GM18511 (cell line): ENCODE measurements around the gene SLC44A5.
"Not testable (repeated sequence)": the region's sequence is repeated elsewhere in the genome, so short reads cannot be mapped to it uniquely, and the experiment has no call there.

Source experiments
- ATAC-seq: cut with Tn5 transposase; IDR thresholded peaks from one replicate; pipeline ENCODE4 v1.9.1; 2021; ENCODE audit warnings: mild to moderate bottlenecking, moderate library complexity; ENCODE audit not compliant: unreplicated experiment

The SLC44A5 gene

DNA sequence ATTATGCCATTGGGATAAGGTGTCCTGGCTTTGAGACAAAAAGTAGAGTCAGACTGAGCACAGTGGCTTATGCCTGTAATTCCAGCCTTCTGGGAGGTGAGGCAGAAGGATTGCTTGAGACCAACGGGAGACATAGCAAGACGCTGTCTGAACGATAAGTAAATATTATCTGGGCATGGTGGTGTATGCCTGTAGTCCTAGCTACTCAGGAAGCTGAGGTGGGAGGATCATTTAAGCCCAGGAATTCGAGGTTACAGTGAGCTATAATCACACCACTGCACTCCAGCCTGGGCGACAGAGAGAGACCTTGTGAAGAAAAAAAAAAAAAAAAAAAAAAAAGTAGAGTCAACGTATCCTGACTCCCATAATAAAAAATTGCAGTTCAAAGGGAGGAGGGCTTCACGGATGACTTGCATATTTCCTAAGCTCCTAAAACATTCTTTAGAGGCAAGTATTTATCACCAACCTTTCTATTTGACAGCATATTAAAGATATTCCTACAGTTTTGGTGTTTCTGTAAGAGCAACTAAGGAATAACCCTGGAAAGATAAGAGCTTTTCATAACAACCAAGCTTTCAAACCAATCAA lies 141.2 kb downstream of the SLC44A5 start:
- ATAC-seq = no peak

- ATAC-seq = no peak
These were observed 149.0 kb downstream of the SLC44A5 start for GRCh38 chr1:75461808-75462325.

- ATAC-seq = no peak
These were observed 160.9 kb downstream of the SLC44A5 start for GRCh38 chr1:75449998-75450397.

GRCh38 chr1:75444220-75444619 lies 166.7 kb downstream of the SLC44A5 start:
- ATAC-seq = no peak

DNA sequence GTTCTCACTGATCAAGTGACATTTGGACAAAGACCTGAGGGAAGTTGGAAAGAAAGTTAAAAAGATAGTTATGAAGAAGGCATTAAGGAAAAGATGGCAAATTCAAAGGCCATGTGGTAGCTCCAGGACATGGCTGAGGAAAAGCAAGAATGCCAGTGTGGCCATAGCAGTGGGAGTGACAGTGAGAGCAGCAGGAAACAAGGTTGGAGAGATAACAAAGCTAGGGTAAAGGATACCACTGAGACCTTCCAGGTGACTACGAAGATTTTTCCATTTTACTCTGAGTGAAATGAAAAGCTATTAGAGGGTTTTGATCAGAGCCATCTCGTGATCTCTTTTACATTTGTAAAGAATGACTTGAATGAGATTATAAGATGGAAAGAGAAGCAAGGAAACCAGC lies 170.6 kb downstream of the SLC44A5 start:
- ATAC-seq = no peak

- ATAC-seq = no peak
These were observed 172.6 kb downstream of the SLC44A5 start for GRCh38 chr1:75438355-75438754.

GRCh38 chr1:75431843-75432242 lies 179.1 kb downstream of the SLC44A5 start:
- no peak for ATAC-seq

- no peak for ATAC-seq
These were observed 180.4 kb downstream of the SLC44A5 start for GRCh38 chr1:75430526-75430925.

- no peak for ATAC-seq
These were observed 184.2 kb downstream of the SLC44A5 start for GRCh38 chr1:75426688-75427087.

GRCh38 chr1:75425001-75425650 lies 185.8 kb downstream of the SLC44A5 start:
- ATAC-seq = no peak

DNA sequence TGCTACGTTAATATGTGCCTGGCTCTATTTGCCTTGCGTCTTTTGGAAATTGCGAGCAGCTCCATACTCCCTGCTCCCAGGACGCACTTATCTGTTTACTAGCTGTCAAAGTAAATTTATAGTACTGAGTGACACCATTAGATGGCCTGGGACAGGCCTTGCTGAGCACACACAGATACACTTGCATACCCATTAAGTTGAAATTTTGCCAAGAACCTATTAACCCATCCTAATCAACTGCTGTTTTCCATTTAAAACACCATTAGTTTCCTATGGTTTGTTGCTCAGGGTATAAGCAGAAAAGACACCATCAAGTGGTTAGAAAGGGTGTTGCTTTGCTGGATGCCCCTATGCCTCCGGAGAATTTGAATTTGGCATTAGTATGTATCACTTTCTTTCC lies 187.3 kb downstream of the SLC44A5 start:
- no peak for ATAC-seq

DNA sequence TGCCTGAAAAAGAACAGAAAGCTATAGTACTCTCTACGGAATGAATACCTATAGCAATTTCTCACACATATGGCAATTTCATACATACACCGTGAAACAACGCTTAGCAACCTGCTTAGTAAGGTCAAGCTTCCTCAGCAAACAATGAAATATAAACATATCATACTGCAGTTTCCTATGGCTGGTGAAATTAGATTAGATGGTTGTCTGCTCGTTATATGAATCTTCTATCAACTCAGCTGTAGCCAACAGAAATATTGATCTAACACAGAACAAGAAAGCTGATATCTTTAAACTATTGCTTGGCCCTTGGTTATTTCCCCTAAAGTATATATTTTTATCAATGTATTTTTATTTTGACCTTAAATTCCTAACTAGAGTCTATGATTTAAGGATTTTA lies 187.8 kb downstream of the SLC44A5 start:
- ATAC-seq = no peak

- no peak for ATAC-seq
These were observed 189.5 kb downstream of the SLC44A5 start for GRCh38 chr1:75421371-75421770.

- ATAC-seq = no peak
These were observed 195.7 kb downstream of the SLC44A5 start for GRCh38 chr1:75415187-75415586.

DNA sequence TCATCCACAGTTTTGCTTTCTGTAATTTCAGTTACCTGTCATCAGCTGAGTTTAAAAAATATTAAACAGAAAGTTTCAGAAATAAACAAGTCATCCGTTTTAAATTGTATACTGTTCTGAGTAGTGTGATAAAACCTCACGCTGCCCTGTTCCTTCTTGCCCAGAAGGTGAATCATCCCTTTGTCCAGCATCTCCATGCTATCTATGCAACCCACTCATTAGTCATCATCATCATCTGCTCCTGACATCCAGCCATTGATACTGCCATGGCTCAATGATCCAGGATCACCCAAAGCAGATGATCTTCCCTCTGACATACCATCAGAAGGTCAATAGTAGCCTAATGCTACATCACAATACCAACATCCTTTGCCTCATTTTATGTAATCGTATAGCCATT lies 198.3 kb downstream of the SLC44A5 start:
- no peak for ATAC-seq

GRCh38 chr1:75404681-75405080 lies 206.2 kb downstream of the SLC44A5 start:
- ATAC-seq = not testable (repeated sequence)

DNA sequence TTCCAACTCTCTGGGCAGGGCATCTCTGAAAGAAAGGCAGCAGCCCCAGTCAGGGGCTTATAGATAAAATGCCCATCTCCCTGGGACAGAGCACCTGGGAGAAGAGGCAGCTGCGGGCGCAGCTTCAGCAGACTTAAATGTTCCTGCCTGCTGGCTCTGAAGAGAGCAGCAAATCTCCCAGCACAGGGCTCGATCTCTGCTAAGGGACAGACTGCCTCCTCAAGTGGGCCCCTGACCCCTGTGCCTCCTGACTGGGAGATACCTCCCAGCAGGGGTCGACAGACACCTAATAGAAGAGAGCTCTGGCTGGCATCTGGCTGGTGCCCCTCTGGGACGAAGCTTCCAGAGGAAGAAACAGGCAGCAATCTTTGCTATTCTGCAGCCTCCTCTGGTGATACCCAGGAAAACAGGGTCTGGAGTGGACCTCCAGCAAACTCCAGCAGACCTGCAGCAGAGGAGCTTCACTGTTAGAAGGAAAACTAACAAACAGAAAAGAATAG lies 207.7 kb downstream of the SLC44A5 start:
- not testable (repeated sequence) for ATAC-seq

GRCh38 chr1:75400716-75401115 lies 210.2 kb downstream of the SLC44A5 start:
- no peak for ATAC-seq

DNA sequence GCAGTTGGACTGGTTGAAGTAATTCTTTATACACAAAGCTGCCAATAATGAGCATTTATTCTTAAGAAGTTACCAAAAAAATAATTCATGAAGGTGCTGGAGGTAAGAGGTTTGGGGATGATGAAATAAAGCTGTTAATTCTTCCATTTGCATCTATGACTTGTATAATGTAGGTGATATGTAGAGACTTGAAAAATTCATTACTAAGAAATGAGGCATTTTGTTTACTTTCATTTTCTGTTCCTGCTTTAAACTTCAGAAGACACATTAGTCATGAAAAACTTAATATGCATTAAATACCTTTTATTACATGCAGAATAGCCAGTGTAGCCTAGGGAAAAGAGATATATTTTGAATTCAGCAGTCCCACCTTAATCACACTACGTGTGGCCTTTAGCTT lies 214.2 kb downstream of the SLC44A5 start:
- peak; percentile 34 for ATAC-seq

- no peak for ATAC-seq
These were observed 214.7 kb downstream of the SLC44A5 start for GRCh38 chr1:75396260-75396659.

GRCh38 chr1:75394386-75395139 lies 216.4 kb downstream of the SLC44A5 start:
- peak; percentile 65 for ATAC-seq

DNA sequence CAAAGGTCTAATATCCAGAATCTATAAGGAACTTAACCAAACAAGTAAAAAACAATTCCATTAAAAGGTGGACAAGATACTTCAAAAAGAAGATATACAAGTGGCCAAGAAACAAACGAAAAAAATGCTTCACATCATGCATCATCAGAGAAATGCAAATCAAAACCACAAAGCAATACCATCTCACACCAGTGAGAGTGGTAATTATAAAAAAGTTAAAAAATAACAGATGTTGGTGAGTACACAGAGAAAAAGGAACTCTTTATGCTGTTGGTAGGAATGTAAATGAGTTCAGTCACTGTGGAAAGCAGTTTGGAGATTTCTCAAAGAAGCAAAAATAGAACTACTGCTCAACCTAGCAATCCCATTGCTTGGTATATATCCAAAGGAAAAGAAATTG lies 218.6 kb downstream of the SLC44A5 start:
- peak; percentile 87 for ATAC-seq
